Measurements from ENCODE around the gene TRIM3.

Gene TRIM3

GRCh38 chr11:6438979-6439571, 34.7 kb downstream of the TRIM3 start:
- Histone ChIP-seq H4K20me1 (ENCODE audit: insufficient read depth, low read length) (no peaks in the 10 kb centered on the region), H3K36me3 (replicated peaks; ENCODE audit: low read depth, low read length) (no peaks in the 10 kb centered on the region), H3K27me3 (ENCODE audit: low read depth, low read length) (no peaks in the 10 kb centered on the region), H2AFZ (ENCODE audit: low read depth, low read length) (no peak overlapping the region), H3K4me3 (ENCODE audit: low read length) (no peak overlapping the region), H3K9ac (ENCODE audit: low read length) (no peak overlapping the region), H3K9me3 (ENCODE audit: insufficient read depth, low read length) (no peaks in the 10 kb centered on the region), H3K4me1 (ENCODE audit: low read length) (peaks cover 9% of the 10 kb centered on the region), H3K4me2 (ENCODE audit: low read length) (no peak overlapping the region), H3K79me2 (ENCODE audit: low read length) (no peaks in the 10 kb centered on the region), H3K27ac (ENCODE audit: low read length) (no peak overlapping the region)
- TF ChIP-seq EZH2phosphoT487 (IDR thresholded peaks at IDR 0.05; ENCODE audit: low read depth) (no peak), CTCF (IDR thresholded peaks at IDR 0.05; ENCODE audit: low read depth, low read length) (peak; percentile 42)

GRCh38 chr11:6437993-6438392, 35.7 kb downstream of the TRIM3 start:
- Histone ChIP-seq H3K4me1 (ENCODE audit: low read length) (peaks cover 9% of the 10 kb centered on the region), H3K9me3 (ENCODE audit: insufficient read depth, low read length) (no peaks in the 10 kb centered on the region), H4K20me1 (ENCODE audit: insufficient read depth, low read length) (no peaks in the 10 kb centered on the region), H3K27me3 (ENCODE audit: low read depth, low read length) (no peaks in the 10 kb centered on the region), H3K9ac (ENCODE audit: low read length) (no peak overlapping the region), H3K27ac (ENCODE audit: low read length) (no peak overlapping the region), H2AFZ (ENCODE audit: low read depth, low read length) (peak overlapping the region; percentile 44; the same call in 1 of the 2 replicates), H3K79me2 (ENCODE audit: low read length) (no peaks in the 10 kb centered on the region), H3K4me3 (ENCODE audit: low read length) (no peak overlapping the region), H3K36me3 (replicated peaks; ENCODE audit: low read depth, low read length) (no peaks in the 10 kb centered on the region), H3K4me2 (ENCODE audit: low read length) (no peak overlapping the region)
- no peak for TF ChIP-seq CTCF (IDR thresholded peaks at IDR 0.05; ENCODE audit: low read depth, low read length)
- no peak for TF ChIP-seq EZH2phosphoT487 (IDR thresholded peaks at IDR 0.05; ENCODE audit: low read depth)

GRCh38 chr11:6437423-6437822, 36.3 kb downstream of the TRIM3 start:
- peaks cover 9% of the 10 kb centered on the region for H3K4me1 ChIP-seq (ENCODE audit: low read length)
- no peaks in the 10 kb centered on the region for H3K79me2 ChIP-seq (ENCODE audit: low read length)
- H3K27ac ChIP-seq (ENCODE audit: low read length) = no peak overlapping the region
- no peaks in the 10 kb centered on the region for H3K9me3 ChIP-seq (ENCODE audit: insufficient read depth, low read length)
- H3K4me3 ChIP-seq (ENCODE audit: low read length) = no peak overlapping the region
- no peaks in the 10 kb centered on the region for H3K27me3 ChIP-seq (ENCODE audit: low read depth, low read length)
- no peaks in the 10 kb centered on the region for H3K36me3 ChIP-seq (replicated peaks; ENCODE audit: low read depth, low read length)
- no peaks in the 10 kb centered on the region for H4K20me1 ChIP-seq (ENCODE audit: insufficient read depth, low read length)
- H3K9ac ChIP-seq (ENCODE audit: low read length) = no peak overlapping the region
- TF ChIP-seq CTCF (IDR thresholded peaks at IDR 0.05; ENCODE audit: low read depth, low read length) = no peak
- TF ChIP-seq EZH2phosphoT487 (IDR thresholded peaks at IDR 0.05; ENCODE audit: low read depth) = no peak
- H2AFZ ChIP-seq (ENCODE audit: low read depth, low read length) = 0 out of 2 replicates have a peak overlapping the region, but pooled peaks have one; percentile 44
- H3K4me2 ChIP-seq (ENCODE audit: low read length) = no peak overlapping the region

- Histone ChIP-seq H3K79me2 (ENCODE audit: low read length) (no peaks in the 10 kb centered on the region), H4K20me1 (ENCODE audit: insufficient read depth, low read length) (no peaks in the 10 kb centered on the region), H3K36me3 (replicated peaks; ENCODE audit: low read depth, low read length) (no peaks in the 10 kb centered on the region), H3K4me1 (ENCODE audit: low read length) (peaks cover 9% of the 10 kb centered on the region), H3K9ac (ENCODE audit: low read length) (no peak overlapping the region), H3K27me3 (ENCODE audit: low read depth, low read length) (no peaks in the 10 kb centered on the region), H3K4me3 (ENCODE audit: low read length) (no peak overlapping the region), H2AFZ (ENCODE audit: low read depth, low read length) (no peak overlapping the region), H3K4me2 (ENCODE audit: low read length) (no peak overlapping the region), H3K27ac (ENCODE audit: low read length) (no peak overlapping the region), H3K9me3 (ENCODE audit: insufficient read depth, low read length) (no peaks in the 10 kb centered on the region)
- TF ChIP-seq CTCF (IDR thresholded peaks at IDR 0.05; ENCODE audit: low read depth, low read length) (no peak), EZH2phosphoT487 (IDR thresholded peaks at IDR 0.05; ENCODE audit: low read depth) (no peak)
Observed at GRCh38 chr11:6433998-6434660, 39.6 kb downstream of the TRIM3 start.

All from OCI-LY3 (cell line).